Measurements from ENCODE around the gene DHRS2.
A peak's percentile ranks its signal among the peaks of the same experiment; 100 is the strongest.
"Not testable (repeated sequence)": the region's sequence is repeated elsewhere in the genome, so short reads cannot be mapped to it uniquely, and the experiment has no call there.

The DHRS2 gene

DNA sequence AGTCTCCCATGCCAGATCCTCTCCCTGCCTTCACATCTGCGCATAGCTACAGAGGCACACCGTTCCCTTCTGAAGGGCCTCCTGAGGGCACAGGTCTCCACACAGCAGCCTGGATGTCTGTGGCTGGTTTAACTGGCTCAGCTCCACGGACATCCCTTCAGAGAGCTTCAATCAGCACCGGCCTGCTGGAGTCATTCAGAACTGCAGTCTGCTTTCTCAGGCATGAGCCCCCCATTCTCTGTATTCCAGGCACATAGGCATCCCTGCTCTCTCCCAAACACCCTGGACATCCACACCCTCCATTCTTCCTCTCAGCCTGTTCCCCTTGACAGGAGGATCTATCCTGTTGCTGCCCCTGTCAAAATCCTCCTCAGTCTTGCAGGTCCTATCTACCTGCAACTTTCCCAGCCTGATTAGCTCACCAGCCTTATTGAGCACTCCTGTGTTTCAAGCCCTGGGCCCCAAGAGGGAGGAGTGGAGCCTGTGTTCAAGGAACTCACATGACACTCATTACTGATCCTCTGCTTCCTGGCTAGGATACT, 2.9 kb upstream of the DHRS2 start:
- no peak for DNase-seq

DNA sequence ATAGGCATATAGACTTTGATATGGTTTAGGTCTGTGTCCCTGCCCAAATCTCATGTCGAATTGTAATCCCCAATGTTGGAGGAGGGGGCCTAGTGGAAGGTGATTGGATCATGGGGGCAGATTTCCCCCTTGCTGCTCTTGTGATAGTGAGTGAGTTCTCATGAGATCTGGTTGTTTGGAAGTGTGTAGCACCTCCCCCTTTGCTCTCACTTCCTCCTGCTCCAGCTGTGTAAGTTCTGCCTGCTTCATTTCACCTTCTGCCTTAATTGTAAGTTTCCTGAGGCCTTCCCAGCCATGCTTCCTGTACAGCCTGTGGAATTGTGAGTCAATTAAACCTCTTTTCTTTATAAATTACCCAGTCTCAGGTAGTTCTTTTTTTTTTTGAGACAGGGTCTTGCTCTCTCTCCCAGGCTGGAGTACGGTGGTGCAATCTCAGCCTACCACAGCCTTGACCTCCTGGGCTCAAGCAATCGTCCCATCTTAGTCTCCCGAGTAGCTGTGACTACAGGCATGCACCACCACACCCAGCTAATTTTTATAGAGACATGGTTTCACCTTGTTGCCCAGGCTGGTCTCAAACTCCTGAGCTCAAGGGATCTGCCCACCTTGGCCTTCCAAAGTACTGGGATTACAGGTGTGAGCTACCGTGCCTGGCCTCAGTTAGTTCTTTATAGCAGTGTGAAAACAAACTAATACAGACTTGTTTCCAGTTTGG, 1.3 kb upstream of the DHRS2 start:
- DNase-seq: not testable (repeated sequence)

DNA sequence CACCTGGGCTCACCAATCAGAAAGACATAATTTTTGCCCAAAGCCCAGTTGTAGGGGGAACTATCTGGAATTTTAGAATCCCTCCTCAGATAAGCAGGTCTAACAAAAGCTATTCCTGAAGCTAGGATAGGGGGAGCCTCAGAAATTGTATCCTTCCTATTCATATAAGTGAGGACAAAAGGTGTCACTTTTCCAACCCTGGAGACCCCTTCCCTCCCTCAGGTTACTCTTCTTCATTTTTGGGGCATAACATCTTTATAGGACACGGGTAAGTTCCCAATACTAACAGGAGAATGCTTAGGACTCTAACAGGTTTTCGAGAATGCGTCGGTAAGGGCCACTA, 1.1 kb downstream of the DHRS2 start:
- not testable (repeated sequence) for DNase-seq

DNA sequence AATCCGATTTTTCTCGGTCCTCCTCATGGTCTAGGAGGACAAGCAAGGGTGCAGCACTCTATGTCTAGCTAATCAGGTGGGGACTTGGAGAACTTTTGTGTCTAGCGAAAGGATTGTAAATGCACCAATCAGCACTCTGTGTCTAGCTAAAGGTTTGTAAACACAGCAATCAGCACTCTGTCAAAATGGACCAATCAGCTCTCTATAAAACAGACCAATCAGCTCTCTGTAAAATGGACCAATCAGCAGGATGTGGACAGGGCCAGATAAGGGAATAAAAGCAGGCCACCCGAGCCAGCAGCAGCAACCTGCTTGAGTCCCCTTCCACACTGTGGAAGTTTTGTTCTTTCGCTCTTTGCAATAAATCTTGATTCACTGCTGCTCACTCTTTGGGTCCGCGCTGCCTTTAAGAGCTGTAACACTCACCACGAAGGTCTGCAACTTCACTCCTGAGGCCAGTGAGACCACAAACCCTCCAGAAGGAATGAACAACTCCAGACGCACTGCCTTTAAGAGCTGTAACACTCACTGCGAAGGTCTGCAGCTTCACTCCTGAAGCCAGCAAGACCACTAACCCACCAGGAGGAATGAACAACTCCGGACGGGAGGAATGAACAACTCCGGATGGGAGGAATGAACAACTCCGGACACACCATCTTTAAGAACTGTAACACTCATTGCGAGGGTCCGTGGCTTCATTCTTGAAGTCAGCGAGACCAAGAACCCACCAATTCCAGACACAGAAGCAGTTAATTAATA, 1.7 kb downstream of the DHRS2 start:
- not testable (repeated sequence) for DNase-seq

DNA sequence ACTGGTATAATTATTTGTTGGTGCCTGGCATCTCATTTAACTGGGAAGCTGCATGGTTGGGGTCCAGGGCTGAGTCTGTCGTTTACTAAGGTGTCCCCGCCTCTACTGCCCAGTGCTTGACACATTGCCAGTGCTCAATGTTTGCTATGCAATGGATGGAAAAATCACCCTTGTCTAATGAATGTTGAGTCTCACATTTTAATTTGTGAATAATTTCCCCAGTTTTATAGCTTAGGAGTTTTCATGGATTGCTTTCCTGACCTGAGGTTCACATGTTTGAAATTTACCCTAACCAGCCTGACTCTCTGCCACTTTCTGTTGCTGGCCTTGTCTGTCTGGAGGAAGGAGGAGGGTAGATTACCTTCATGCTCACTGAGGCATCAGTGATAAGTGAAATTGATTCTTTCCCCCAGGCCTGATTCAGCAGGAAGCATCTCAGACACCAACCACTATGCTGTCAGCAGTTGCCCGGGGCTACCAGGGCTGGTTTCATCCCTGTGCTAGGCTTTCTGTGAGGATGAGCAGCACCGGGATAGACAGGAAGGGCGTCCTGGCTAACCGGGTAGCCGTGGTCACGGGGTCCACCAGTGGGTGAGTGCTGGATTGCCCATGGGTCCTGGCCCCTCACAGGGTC, 2.4 kb downstream of the DHRS2 start:
- no peak for DNase-seq

DNA sequence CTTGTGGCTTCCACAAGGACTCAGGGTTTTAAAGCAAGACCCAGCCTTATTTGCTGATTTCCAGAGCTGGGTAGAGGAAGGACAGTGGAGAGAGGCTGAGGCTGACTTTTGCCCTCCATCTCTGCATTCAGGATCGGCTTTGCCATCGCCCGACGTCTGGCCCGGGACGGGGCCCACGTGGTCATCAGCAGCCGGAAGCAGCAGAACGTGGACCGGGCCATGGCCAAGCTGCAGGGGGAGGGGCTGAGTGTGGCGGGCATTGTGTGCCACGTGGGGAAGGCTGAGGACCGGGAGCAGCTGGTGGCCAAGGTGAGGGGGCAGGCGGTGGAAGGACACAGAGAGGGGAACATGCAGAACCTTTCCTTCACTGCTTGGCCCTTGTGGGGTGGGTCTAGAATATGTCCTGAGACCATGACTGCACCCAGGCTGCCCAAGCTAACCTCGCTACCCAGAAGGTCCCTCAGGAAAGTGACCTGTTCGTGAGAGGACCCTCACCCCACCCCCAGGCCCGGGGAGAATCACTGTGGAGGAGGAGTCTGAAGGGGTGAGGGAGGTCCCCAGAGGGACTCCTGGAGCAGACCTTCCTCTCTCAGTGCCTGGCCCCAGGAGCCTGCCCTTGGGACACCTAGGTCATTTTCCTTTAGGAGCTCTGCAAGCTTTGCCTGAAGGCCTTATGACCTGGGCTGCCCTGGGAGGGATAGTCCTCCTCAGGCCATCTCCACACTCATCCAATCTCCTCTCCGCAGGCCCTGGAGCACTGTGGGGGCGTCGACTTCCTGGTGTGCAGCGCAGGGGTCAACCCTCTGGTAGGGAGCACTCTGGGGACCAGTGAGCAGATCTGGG, 3.1 kb downstream of the DHRS2 start:
- DNase-seq: no peak

DNA sequence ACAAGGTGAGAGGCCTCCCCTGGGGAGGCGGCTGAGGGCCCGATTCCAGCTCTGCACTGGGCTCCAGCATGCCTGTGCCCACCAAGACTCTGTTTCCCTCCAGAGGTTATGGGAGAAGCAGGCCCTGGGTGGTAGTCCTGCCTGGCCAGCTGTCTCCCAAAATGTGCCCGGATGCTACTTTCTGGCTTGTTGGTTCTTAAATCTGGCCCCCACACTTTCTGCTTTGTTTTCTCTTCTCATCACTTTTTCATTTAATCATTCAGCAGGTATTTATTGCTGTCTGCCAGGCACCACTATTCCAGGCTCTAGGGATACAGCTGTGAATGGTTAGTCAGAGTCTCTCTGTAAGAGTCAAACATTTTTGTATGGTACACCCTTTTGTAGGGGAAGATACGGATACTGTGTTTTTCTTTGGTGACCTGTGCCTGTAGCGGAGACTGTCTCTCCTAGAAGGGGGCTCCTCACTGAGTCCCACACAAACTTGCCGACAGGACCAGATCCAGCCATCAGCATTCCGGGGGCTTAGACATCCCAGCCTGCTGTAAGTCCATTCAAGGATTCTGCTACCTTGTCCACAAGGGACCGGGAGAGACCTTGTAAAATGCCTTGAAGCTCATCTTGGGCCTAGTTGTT, 3.8 kb downstream of the DHRS2 start:
- DNase-seq: peak; percentile 5

DNA sequence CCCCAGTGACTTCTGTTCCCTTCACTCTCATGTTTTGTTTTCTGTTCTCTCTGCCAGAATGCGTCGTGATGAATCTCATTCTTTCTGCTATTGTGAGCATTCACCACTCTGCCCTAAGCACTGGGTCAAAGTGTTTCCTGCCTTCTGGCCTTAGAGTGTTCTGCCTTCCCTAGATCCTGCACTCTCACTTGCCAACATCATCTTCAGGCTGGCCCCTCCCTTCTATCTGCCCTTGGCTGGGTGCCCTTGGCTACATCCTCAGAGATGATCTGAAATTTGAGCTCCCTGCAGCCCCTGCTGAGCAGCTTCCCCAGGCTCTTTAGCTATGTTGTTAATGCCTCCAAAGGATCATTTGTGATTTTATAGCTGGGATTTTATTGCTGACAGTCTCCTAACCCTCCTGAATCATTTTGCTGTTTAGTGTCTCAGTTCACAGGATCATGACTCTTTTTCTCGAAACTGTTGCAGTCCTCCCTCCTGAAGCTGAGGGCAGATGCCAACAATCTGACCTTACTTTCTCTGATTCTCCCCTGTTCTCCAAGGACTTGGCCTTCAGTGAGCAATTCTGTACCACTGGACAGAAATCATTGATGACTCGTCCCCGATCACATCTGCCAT, 4.5 kb downstream of the DHRS2 start:
- DNase-seq: peak; percentile 70

DNA sequence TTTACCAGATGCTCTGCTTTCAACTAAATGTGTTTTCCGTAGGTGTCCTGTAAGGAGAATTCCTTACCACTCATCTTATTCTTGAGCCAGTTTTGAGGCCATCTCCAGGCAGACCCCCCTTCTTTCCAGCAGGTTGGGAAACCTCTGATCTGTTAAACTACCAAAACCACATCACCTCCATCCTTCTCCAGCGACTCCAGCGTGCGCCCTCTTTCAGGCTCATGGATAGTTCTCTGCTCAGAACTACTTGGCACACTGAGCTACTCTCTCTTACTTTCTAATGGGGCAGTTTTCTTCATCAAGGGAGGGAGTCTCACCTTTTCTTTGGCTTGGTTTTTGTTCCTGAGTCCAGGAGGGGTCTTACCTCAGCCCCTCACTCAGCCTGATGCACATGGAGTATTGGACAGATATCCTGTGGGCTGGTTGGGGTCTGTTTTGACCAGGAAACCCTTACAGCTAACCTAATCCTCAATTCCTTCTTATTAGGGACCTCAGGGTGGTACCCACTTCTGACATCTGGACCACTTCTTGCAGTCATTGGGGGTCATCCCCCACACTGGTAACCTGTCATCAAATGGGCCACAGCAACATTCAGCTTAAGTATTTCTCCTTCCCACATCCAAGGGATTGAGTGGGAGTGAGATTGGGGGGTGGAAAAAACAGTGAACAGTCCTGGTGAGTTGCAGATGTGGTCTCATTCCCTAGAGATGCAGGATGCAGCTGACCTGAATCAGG, 5.2 kb downstream of the DHRS2 start:
- DNase-seq: no peak

DNA sequence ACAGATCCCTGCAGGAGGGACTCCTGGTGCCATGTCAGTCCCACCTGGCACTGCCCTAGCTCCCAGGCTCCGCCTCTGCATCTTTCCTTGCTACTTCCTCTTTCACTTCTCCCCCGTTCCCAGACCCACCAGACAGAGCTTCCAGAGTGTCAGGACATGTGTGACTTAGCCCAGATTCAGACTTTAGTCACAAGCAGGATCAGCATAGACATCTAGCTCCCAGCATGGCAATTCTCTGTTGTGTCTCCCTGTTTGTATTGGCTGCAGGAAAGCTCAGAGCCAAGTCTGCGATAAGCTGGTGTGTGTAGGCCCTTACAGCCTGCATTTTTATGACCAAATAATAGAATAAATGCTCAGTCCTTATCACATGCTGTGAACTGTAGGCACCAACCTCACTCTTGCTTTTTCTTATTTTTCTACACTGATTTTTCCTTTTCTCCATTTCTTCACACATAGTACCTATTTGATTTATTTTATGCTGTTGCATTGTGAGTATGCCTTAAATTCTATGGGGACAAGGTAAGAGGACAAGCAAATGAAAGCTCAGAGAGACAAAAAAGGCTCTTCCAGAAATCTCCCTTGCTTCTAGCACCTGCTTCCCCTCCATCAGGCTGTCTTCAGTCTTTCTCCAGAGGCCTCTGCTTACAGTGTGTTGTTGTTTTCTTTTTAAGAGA, 5.9 kb downstream of the DHRS2 start:
- DNase-seq: no peak

DNA sequence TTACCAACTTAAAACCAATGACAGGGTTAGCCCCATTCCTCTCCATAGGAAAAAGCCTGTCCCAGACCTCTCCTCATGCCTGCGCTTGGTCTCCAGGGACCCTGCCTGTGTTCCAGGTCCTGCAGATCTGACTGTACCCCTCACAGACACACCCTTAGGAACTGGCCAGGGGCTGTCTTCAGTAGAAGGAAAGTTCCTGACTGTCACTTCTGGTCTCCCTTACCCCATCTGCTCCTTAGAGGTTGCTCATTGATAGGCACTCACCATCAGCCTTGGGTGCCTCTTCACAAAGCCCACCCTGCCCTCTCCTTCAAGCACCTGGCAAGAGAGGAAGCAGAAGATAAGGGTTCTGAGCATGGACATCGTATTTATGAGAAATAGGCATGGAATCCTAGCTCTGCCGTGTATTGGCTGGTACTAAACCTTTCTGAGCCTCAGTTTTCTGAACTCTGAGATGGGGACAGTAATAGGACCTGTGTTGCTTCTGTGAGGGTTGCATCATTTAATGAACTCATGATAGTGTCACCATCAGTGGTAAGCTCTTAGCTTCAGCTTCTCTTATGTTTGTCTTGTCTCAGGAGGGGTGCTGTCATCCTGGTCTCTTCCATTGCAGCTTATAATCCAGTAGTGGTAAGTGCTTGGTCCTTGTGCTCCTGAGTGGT, 7.5 kb downstream of the DHRS2 start:
- DNase-seq: no peak

DNA sequence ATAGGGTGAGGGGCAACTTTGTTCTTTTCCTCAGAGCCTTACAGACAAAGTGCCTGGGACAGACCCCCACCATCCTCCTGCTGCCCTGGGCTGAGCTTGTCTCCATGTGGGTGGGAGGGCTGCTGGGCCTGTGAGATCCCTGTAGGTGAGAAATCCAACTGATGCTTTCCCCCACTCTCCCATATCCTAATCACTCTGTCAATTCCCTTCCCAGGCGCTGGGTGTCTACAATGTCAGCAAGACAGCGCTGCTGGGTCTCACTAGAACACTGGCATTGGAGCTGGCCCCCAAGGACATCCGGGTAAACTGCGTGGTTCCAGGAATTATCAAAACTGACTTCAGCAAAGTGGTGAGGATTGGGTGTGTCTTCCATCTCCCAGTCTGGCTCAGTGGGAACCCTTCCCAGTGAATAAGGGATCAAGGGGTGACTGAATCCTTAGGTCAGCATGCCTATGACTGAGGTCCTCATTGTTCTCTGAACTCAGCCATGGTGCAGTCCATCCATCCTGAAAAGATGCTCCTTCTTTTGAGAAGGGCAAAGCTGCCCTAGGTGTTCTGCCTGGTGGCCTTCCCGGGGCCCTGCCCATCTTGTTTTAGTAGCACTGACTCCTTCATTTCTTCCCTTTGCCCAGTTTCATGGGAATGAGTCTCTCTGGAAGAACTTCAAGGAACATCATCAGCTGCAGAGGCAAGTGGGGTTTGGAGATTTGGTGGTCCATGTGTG, 8.2 kb downstream of the DHRS2 start:
- no peak for DNase-seq

DNA sequence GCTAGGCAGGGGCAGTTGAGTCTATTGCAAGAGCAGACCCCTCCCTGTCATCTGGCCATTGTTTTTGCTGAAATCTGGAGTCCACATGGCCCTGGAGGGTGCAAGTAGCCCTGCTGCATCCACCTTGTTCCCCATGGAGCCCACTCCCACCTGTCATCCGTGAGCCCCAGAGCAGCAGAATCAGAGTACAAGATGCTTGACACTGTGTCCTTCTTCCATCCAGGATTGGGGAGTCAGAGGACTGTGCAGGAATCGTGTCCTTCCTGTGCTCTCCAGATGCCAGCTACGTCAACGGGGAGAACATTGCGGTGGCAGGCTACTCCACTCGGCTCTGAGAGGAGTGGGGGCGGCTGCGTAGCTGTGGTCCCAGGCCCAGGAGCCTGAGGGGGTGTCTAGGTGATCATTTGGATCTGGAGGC, 8.8 kb downstream of the DHRS2 start:
- DNase-seq: no peak

DNA sequence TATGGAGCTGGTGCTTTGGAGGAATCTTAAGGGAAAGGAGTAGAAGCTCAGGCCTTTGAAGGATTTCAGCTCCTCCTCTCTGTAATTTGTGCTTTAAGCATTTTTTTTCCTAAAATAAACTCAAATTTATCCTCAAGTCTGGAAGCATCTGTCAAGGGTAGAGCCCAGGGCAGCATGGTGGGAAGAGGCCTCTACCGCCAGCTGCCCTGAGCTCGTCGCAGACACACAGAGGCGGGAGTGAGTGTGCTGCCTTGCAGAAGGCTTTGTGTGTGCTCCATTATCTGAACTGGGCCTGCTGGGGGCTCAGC, 9.3 kb downstream of the DHRS2 start:
- DNase-seq: no peak

DNA sequence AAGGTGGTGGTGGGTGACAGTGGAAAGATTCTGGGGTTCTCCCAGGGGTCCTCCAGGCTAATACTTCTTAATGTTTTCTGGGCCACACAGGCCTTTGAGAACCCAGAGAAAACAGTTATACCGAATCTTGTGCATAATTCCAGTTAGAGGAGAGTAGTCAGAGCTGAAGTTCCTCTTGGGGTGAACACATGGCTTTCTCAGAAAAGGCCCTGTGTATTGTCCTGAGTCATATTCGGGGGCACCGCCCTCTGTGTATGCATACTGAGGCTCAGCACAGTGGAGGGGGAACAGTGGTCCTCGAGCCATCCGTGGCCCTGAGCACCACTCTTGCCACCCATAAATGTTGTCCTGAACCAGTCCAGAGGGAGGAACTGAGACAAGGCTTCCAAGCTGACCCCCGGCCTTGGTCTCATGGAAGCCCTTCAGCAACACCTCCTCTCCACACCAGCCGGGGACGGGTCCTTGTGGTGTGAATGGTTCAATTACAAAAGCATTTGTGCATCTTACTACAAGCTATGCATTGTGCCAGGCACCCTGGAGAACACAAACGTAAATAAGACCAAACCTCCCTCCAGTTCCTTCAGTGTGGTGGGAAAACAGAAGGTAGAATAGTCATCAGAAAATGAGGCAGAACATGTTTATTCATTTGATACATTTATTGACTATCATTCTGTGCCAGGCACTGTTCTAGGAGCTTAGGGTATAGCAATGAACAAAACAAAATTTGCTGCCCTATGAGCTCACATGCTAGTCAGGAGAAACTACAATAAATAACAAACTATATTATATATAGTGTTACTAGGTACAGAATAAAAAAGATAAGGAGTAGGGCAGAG, 9.9 kb downstream of the DHRS2 start:
- DNase-seq: no peak

DNA sequence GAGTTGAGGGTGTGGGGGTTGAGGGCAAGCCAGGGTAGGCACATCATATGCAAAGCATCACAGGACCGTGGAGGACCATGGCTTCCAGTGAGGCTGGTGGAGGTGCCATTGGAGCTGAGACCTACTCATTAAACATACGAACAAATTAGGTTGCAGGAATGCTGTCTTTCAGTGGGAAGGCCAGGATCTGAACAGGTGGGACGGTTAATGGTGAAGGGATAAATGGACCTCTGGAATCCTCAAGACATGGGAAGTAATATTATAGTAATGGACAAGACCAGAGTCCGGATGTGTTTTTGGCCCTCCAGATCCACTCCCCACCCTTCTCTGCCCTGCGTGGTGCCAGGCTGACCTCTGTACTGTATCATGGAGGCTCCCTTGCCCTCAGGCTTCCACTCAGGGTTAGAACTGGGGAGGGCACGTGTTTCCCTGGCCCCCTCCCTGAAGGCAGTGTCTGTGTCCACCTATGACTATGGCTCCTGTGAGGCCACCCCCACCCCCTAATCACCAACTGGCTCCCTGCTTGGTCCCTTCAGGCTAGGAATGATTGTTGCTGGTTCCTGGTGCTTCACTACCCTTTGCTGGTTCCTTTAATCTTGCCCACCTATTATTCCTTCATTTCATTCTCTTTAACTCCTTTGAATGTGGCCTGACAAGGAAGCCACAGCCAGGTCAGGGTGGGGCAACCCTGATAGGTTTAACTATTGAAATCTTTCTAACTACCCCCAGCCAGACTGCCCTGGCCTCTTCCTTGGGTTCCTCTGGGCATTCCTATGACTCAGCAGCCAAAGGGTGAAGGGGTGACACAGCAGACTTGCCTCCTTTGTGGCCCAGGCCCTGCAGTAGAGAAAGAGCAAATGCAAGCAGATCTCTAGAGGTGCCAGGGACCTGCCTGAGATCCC, 10.7 kb downstream of the DHRS2 start:
- no peak for DNase-seq

DNA sequence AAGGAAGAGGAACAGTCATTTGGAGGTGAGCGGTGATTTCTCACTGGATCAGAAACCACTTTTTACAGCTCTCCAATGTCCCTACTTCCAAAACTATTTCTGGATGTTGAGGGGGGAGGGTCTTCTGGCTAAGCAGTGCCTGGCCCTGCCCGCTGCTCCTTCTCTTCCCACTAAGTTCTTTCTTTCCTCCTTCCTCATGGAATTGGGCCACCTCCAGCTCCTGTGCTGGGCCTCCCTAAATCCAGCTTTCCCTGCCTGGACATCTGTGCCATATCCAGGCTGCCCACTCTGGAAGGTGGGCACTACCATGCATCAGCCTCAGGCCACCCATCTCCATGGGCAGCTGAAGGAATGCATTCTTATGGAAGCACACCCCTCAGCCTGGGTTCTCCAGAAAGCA, 11.5 kb downstream of the DHRS2 start:
- DNase-seq: no peak
